SK-N-SH (cell line): ENCODE measurements around the gene ACOT7. TPM values are rescaled to one million over a fixed set of nuclear protein-coding genes. Genes with fewer than 3 reads are reported as not detected.

Source experiments
- CTCF ChIA-PET: fragments of 300-600, 350-600 bp; formaldehyde crosslinking; extraction: SDS; loops from one replicate; lab custom pipeline; 2021; lab: Yijun Ruan, JAX
- POLR2A ChIA-PET: fragments of 350-600 bp; sonication (Branson Sonifier 250); formaldehyde crosslinking; extraction: SDS; loops from one replicate; lab custom pipeline; 2020; ENCODE audit warnings: antibody characterized with exemption, inconsistent platforms; lab: Yijun Ruan, JAX
- DNase-seq: peaks from one replicate; pipeline ENCODE4 v3.0.0; 2012
- H2AFZ ChIP-seq: fragments of 200-600 bp; sonication (generic); 2 replicates; pipeline ENCODE4 v1.8.1; 2016; ENCODE audit warnings: antibody characterized with exemption, mild to moderate bottlenecking, low read depth
- H3F3A ChIP-seq: fragments of 200-600 bp; sonication (generic); replicated peaks from 2 replicates; pipeline ENCODE3; 2016; ENCODE audit warnings: antibody characterized with exemption, mild to moderate bottlenecking; ENCODE audit not compliant: insufficient read depth
- H3K27ac ChIP-seq, 2 experiments: fragments of 200-500 bp in 1 of 2; fragments of 200-600 bp in 1 of 2; sonication (Bioruptor generic) in 1 of 2; sonication (generic), shearing (Covaris generic) in 1 of 2; 2 replicates each; pipeline versions ENCODE4 v1.5.1 to v1.6.1; 2014 to 2016; ENCODE audit warnings: low read depth in 2 of 2, inconsistent platforms in 1 of 2, low read length in 1 of 2, mild to moderate bottlenecking in 1 of 2, mixed read lengths in 1 of 2
- H3K27me3 ChIP-seq: fragments of 200-600 bp; sonication (generic), shearing (Covaris generic); 2 replicates; pipeline ENCODE4 v1.6.1; 2016; ENCODE audit warnings: mixed run types; ENCODE audit not compliant: insufficient read depth
- H3K36me3 ChIP-seq, 2 experiments: fragments of 200-500 bp in 1 of 2; fragments of 200-600 bp in 1 of 2; sonication (Bioruptor generic) in 1 of 2; sonication (generic) in 1 of 2; replicated peaks in 1 of 2; 2 replicates each; pipeline versions ENCODE3 to v1.5.1; 2014 to 2016; ENCODE audit warnings: low read length in 1 of 2, mild to moderate bottlenecking in 1 of 2; ENCODE audit not compliant: insufficient read depth in 2 of 2, control insufficient read depth in 1 of 2
- H3K4me1 ChIP-seq, 2 experiments: fragments of 200-500 bp in 1 of 2; fragments of 200-600 bp in 1 of 2; sonication (Bioruptor generic) in 1 of 2; sonication (generic), shearing (Covaris generic) in 1 of 2; 2 replicates each; pipeline versions ENCODE4 v1.5.1 to v1.6.1; 2014 to 2016; ENCODE audit warnings: low read depth in 1 of 2, low read length in 1 of 2, mixed run types in 1 of 2; ENCODE audit not compliant: insufficient read depth in 2 of 2, control insufficient read depth in 1 of 2
- H3K4me2 ChIP-seq: fragments of 200-600 bp; sonication (generic), shearing (Covaris generic); 2 replicates; pipeline ENCODE4 v1.6.1; 2017; ENCODE audit warnings: mixed run types
- H3K4me3 ChIP-seq, 2 experiments: fragments of 200-500 bp in 1 of 2; fragments of 200-600 bp in 1 of 2; sonication (Bioruptor generic) in 1 of 2; sonication (generic), shearing (Covaris generic) in 1 of 2; 2 replicates each; pipeline versions ENCODE4 v1.5.1 to v1.8.1; 2014 to 2016; ENCODE audit warnings: low read depth in 2 of 2, inconsistent platforms in 1 of 2, low read length in 1 of 2, mild to moderate bottlenecking in 1 of 2, mixed read lengths in 1 of 2, moderate library complexity in 1 of 2
- H3K79me2 ChIP-seq: fragments of 200-600 bp; sonication (generic); 2 replicates; pipeline ENCODE4 v1.8.1; 2017; ENCODE audit warnings: mild to moderate bottlenecking; ENCODE audit not compliant: insufficient read depth
- H3K9ac ChIP-seq: fragments of 200-600 bp; sonication (generic); 2 replicates; pipeline ENCODE4 v1.6.1; 2017; ENCODE audit warnings: mixed run types
- H3K9me2 ChIP-seq: fragments of 200-600 bp; sonication (generic); 2 replicates; pipeline ENCODE4 v1.6.1; 2017; ENCODE audit warnings: mixed run types
- H3K9me3 ChIP-seq: fragments of 200-600 bp; sonication (generic); 2 replicates; pipeline ENCODE4 v1.6.1; 2017; ENCODE audit warnings: mixed run types, mild to moderate bottlenecking, moderate library complexity
- H4K20me1 ChIP-seq: fragments of 200-600 bp; sonication (generic); 2 replicates; pipeline ENCODE4 v1.6.1; 2017; ENCODE audit warnings: mild to moderate bottlenecking, mixed run types; ENCODE audit not compliant: insufficient read depth
- CHD2 ChIP-seq: fragments of 150-350 bp; IDR thresholded peaks from 2 replicates; pipeline ENCODE4 v1.6.1; 2018; ENCODE audit warnings: low read length; ENCODE audit not compliant: partially characterized antibody
- ELF1 ChIP-seq: IDR thresholded peaks from 2 replicates; pipeline ENCODE4 v1.4.0; 2012
- EP300 ChIP-seq, 2 experiments: IDR thresholded peaks; 2 replicates each; pipeline versions ENCODE4 v1.4.0 to v1.6.1; 2012; ENCODE audit warnings: borderline replicate concordance in 1 of 2, low read depth in 1 of 2, low read length in 1 of 2
- FOSL2 ChIP-seq: IDR thresholded peaks from 2 replicates; pipeline ENCODE4 v1.4.0; 2012; ENCODE audit warnings: low read depth, mild to moderate bottlenecking, moderate library complexity, borderline replicate concordance
- FOXM1 ChIP-seq: IDR thresholded peaks from 2 replicates; pipeline ENCODE4 v1.4.0; 2012; ENCODE audit warnings: low read depth, mild to moderate bottlenecking
- GABPA ChIP-seq: IDR thresholded peaks from 2 replicates; pipeline ENCODE4 v1.4.0; 2012; ENCODE audit warnings: low read depth, mild to moderate bottlenecking
- GATA2 ChIP-seq: sonication (generic); formaldehyde crosslinking; IDR thresholded peaks from 2 replicates; pipeline ENCODE4 v1.5.0; 2020; ENCODE audit warnings: mild to moderate bottlenecking, missing genetic modification reagents
- IRF3 ChIP-seq: fragments of 150-350 bp; IDR thresholded peaks from 2 replicates; pipeline ENCODE4 v1.6.1; 2016; ENCODE audit warnings: mild to moderate bottlenecking, low read depth, low read length
- JUND ChIP-seq: IDR thresholded peaks from 2 replicates; pipeline ENCODE4 v1.4.0; 2012
- MAX ChIP-seq: IDR thresholded peaks from 2 replicates; pipeline ENCODE4 v1.4.0; 2012; ENCODE audit warnings: low read depth
- MXI1 ChIP-seq: IDR thresholded peaks from 2 replicates; pipeline ENCODE4 v1.6.1; 2012; ENCODE audit warnings: mild to moderate bottlenecking, low read depth, low read length, improper control_type of control experiment
- POLR2AphosphoS5 ChIP-seq: IDR thresholded peaks from 2 replicates; pipeline ENCODE4 v1.6.1; 2012; ENCODE audit warnings: low read depth, low read length
- RAD21 ChIP-seq: IDR thresholded peaks from 2 replicates; pipeline ENCODE4 v1.6.1; 2012; ENCODE audit warnings: mild to moderate bottlenecking, low read length
- RCOR1 ChIP-seq: fragments of 150-350 bp; IDR thresholded peaks from 2 replicates; pipeline ENCODE4 v1.6.1; 2017; ENCODE audit warnings: antibody characterized with exemption, low read length
- REST ChIP-seq: IDR thresholded peaks from 2 replicates; pipeline ENCODE4 v1.6.1; 2012; ENCODE audit warnings: mild to moderate bottlenecking, low read depth, low read length, moderate library complexity
- SIN3A ChIP-seq: IDR thresholded peaks from 2 replicates; pipeline ENCODE4 v1.6.1; 2012; ENCODE audit warnings: low read depth, mild to moderate bottlenecking, low read length, moderate library complexity, borderline replicate concordance
- SMC3 ChIP-seq: IDR thresholded peaks from 2 replicates; pipeline ENCODE4 v1.6.1; 2012; ENCODE audit warnings: low read depth, low read length, improper control_type of control experiment
- TCF12 ChIP-seq: IDR thresholded peaks from 2 replicates; pipeline ENCODE4 v1.4.0; 2012
- WGBS: methylation state at CpG from one replicate; pipeline ENCODE4 v1.1.6; 2017; ENCODE audit warnings: low lambda C conversion rate; 5-methylcytosine and 5-hydroxymethylcytosine counted together
- polyA plus RNA-seq, 3 experiments: library from polyadenylated mRNA; depleted of rRNA; stranded (reverse); fragments of >200 nt; gene quantifications; 2 replicates each; pipeline ENCODE4 v1.2.3, GENCODE V29; 2012

ACOT7 gene
- polyA plus RNA-seq, 1 of the 3 experiments (the other 2 are of a cell fraction): 289 TPM

- Histone ChIP-seq H2AFZ (no peak overlapping the region), H3K36me3 (peaks cover 6 to 41% of the 10 kb centered on the region in 2 experiments), H3K27ac (no peak overlapping the region), H3K4me1 (no peaks in the 10 kb centered on the region), H3K27me3 (no peaks in the 10 kb centered on the region), H3K9me3 (no peaks in the 10 kb centered on the region), H3K9ac (no peak overlapping the region), H3K4me3 (no peak overlapping the region), H3F3A (no peaks in the 10 kb centered on the region), H3K4me2 (no peak overlapping the region), H4K20me1 (no peaks in the 10 kb centered on the region), H3K79me2 (peaks cover 3% of the 10 kb centered on the region; the same call in 1 of the 2 replicates), H3K9me2 (no peaks in the 10 kb centered on the region)
- ChIA-PET CTCF (interaction anchor here (0.9 to 1.4 kb wide), 4 partner anchors 13 to 263 kb away, joined by 3 to 7 read pairs (median 4); no protein-coding TSS in a partner anchor), POLR2A (no interaction called here)
- TF ChIP-seq RAD21 (no peak), FOSL2 (no peak), GABPA (no peak), GATA2 (CRISPR knock-in tag) (no peak), RCOR1 (no peak), JUND (no peak), SMC3 (no peak), EP300 (IDR thresholded peaks at IDR 0.05; ENCODE audit: borderline replicate concordance in 1 of 2, low read depth in 1 of 2, low read length in 1 of 2) (no peak), IRF3 (no peak), POLR2AphosphoS5 (no peak), SIN3A (no peak), FOXM1 (no peak), CHD2 (no peak), ELF1 (no peak), REST (no peak), TCF12 (no peak), MXI1 (no peak), MAX (no peak)
- WGBS: 94% methylated on average over 6 of the region's 6 CpGs
- no peak for DNase-seq
Observed at GRCh38 chr1:6222636-6223035, 170.9 kb downstream of the ACOT7 start.
